ENCODE measurements around the gene FANCB. TPM values are rescaled to one million over a fixed set of nuclear protein-coding genes. Genes with fewer than 3 reads are reported as not detected.

The FANCB gene
- total RNA-seq (1 to 10 TPM in 1 of 9 donors, under 1 TPM in 8; 0.18 to 3.5 (median 0.61) TPM), polyA plus RNA-seq (under 1 TPM; 0.03 to 0.73 (median 0.56) TPM)
- long read RNA-seq, donor 1, result 0 reads
- long read RNA-seq, donor 2, result 0 reads
- long read RNA-seq, donor 3, partial matches to known transcripts, result 0 of 1 reads
- long read RNA-seq, donor 3, other reads (novel, unspliced or antisense), result 0 of 1 reads
- long read RNA-seq, donor 4, result 0 reads
- long read RNA-seq, donor 5, partial matches to known transcripts, result 1 of 1 reads
- long read RNA-seq, donor 5, other reads (novel, unspliced or antisense), result 0 of 1 reads
- long read RNA-seq, donor 6, result 0 reads
- long read RNA-seq, donor 7, result 0 reads
- long read RNA-seq, donor 8, result 0 reads
- long read RNA-seq, donor 9, result 0 reads
- long read RNA-seq, donor 10, result 0 reads

GRCh38 chrX:14872851-14873675 is at the start of gene FANCB, which contains the start of gene MOSPD2:
Gene FANCB (minus strand): TSS chrX:14873069. CDS start chrX:14865510, 7,559 bp downstream.
Gene MOSPD2 (plus strand): TSS chrX:14873421. CDS start chrX:14873529, 108 bp downstream.
- Histone ChIP-seq H3K36me3 (replicated peaks in 1 of 2) (no peaks in the 10 kb centered on the region), H3K27ac (peak within 1 kb of the TSS in 4 of 5 donors; percentile 53 to 89 (median 76)), H3K9me3 (replicated peaks in 1 of 3) (no peaks in the 10 kb centered on the region), H3K4me1 (replicated peaks in 1 of 2) (peaks cover 0 to 7% of the 10 kb centered on the region in 2 donors), H3K4me3 (peak within 1 kb of the TSS in 3 of 4 donors; percentile 48 to 77 (median 48)), H3K27me3 (no peaks in the 10 kb centered on the region)
- TF ChIP-seq CTCF (IDR thresholded peaks at IDR 0.05), result no peak
- peak in 1 of 2 donors; percentile 59 for TF ChIP-seq POLR2A (IDR thresholded peaks at IDR 0.05)
- 0 to 31% (median 15%) methylated on average over 10 to 77 of the region's 78 CpGs for WGBS, 4 donors
- peak; percentile 92 to 97 (median 94) for DNase-seq
- intact Hi-C loops (cut with DNase I), result no loop called here

GRCh38 chrX:14922437-14922836 is 49.6 kb upstream of the FANCB start:
- peak in 1 of 7 donors; percentile 14 for DNase-seq
- Histone ChIP-seq H3K4me3 (no peak overlapping the region), H3K9me3 (replicated peaks in 1 of 3) (no peaks in the 10 kb centered on the region), H3K4me1 (replicated peaks in 1 of 2) (no peaks in the 10 kb centered on the region), H3K27ac (no peak overlapping the region), H3K36me3 (replicated peaks in 1 of 2) (no peaks in the 10 kb centered on the region), H3K27me3 (no peaks in the 10 kb centered on the region)
- intact Hi-C loops (cut with DNase I), result no loop called here
- WGBS, 4 donors, result 69 to 89% (median 81%) methylated on average over 6 of the region's 6 CpGs
- TF ChIP-seq POLR2A (IDR thresholded peaks at IDR 0.05) (no peak), CTCF (IDR thresholded peaks at IDR 0.05) (no peak)

- H3K4me3 ChIP-seq, result no peak overlapping the region
- TF ChIP-seq CTCF (IDR thresholded peaks at IDR 0.05) (no peak), POLR2A (IDR thresholded peaks at IDR 0.05) (no peak)
- no peak overlapping the region for H3K27ac ChIP-seq
- DNase-seq, result no peak
- no peaks in the 10 kb centered on the region for H3K4me1 ChIP-seq (replicated peaks in 1 of 2)
- intact Hi-C loops (cut with DNase I), result no loop called here
- H3K9me3 ChIP-seq (replicated peaks in 1 of 3), result no peaks in the 10 kb centered on the region
- no peaks in the 10 kb centered on the region for H3K36me3 ChIP-seq (replicated peaks in 1 of 2)
- no peaks in the 10 kb centered on the region for H3K27me3 ChIP-seq
- WGBS, 4 donors, result 85 to 96% (median 89%) methylated on average over 2 of the region's 2 CpGs
Observed at GRCh38 chrX:14920196-14920595, 47.3 kb upstream of the FANCB start.

- Histone ChIP-seq H3K4me1 (replicated peaks in 1 of 2) (no peaks in the 10 kb centered on the region), H3K4me3 (no peak overlapping the region), H3K36me3 (replicated peaks in 1 of 2) (no peaks in the 10 kb centered on the region), H3K27me3 (no peaks in the 10 kb centered on the region), H3K9me3 (replicated peaks in 1 of 3) (no peaks in the 10 kb centered on the region), H3K27ac (no peak overlapping the region)
- no peak for DNase-seq
- TF ChIP-seq CTCF (IDR thresholded peaks at IDR 0.05), result no peak
- no peak for TF ChIP-seq POLR2A (IDR thresholded peaks at IDR 0.05)
- WGBS, 4 donors, result 31 to 60% (median 46%) methylated on average over 2 of the region's 2 CpGs
- intact Hi-C loops (cut with DNase I), result no loop called here
Observed at GRCh38 chrX:14919407-14919806, 46.5 kb upstream of the FANCB start.

Measured in adrenal gland (tissue), 19 donors.